GM12878 (cell line): Measurements from ENCODE around the gene CFAP92. TPM values are rescaled to one million over a fixed set of nuclear protein-coding genes. Genes with fewer than 3 reads are reported as not detected.

Experiments
- ATAC-seq: fragments of 200-7000 bp; cut with Tn5 transposase; 3 replicates; pipeline ENCODE4 v1.9.1; 2020; ENCODE audit warnings: mild to moderate bottlenecking, moderate library complexity
- BruUV-seq: library from RNA; stranded (reverse); fragments of 400-500 nt; replicated peaks from 2 replicates; lab custom pipeline; 2021; lab: Mats Ljungman, UMichigan
- CTCF ChIA-PET: fragments of 300-600 bp; sonication (Branson Sonifier 250); formaldehyde crosslinking; extraction: SDS; loops from one replicate; lab custom pipeline; 2021; ENCODE audit warnings: inconsistent platforms; lab: Yijun Ruan, JAX
- POLR2A ChIA-PET: fragments of 350-600 bp; formaldehyde crosslinking; extraction: SDS; loops from one replicate; lab custom pipeline; 2021; ENCODE audit warnings: inconsistent platforms; lab: Charles Lee
- RAD21 ChIA-PET: fragments of 300-600 bp; sonication (Branson Sonifier 250); formaldehyde crosslinking; loops from one replicate; lab custom pipeline; 2023; ENCODE audit warnings: antibody characterized with exemption; ENCODE audit not compliant: unreplicated experiment; lab: Charles Lee
- SMC1A ChIA-PET: fragments of 300-600 bp; sonication (Branson Sonifier 250); formaldehyde crosslinking; loops from one replicate; lab custom pipeline; 2023; ENCODE audit not compliant: unreplicated experiment, uncharacterized antibody; lab: Charles Lee
- DNase-seq: peaks from one replicate; pipeline ENCODE4 v3.0.0-alpha.2; 2011; ENCODE audit warnings: low read depth, low spot score
- FAIRE-seq: peaks from 3 replicates; lab custom pipeline; 2011; peaks lifted over from hg19 to GRCh38; lab: Jason Lieb, UNC
- H2AFZ ChIP-seq: 2 replicates; pipeline ENCODE4 v1.6.0; 2011; ENCODE audit warnings: low read depth, low read length, control low read depth; ENCODE audit not compliant: control insufficient read depth
- H3K27ac ChIP-seq: 2 replicates; pipeline ENCODE4 v1.5.1; 2011; ENCODE audit warnings: control low read depth; ENCODE audit not compliant: control insufficient read depth, insufficient read depth
- H3K27me3 ChIP-seq, 2 experiments: replicated peaks in 1 of 2; 2 replicates each; pipeline versions ENCODE4 v1.6.0 to v1.6.1; 2011; ENCODE audit warnings: low read length in 1 of 2; ENCODE audit not compliant: control insufficient read depth in 2 of 2, insufficient read depth in 2 of 2
- H3K36me3 ChIP-seq, 2 experiments: 2 replicates each; pipeline ENCODE4 v1.5.1; 2011; ENCODE audit warnings: low read length in 1 of 2; ENCODE audit not compliant: control insufficient read depth in 2 of 2, insufficient read depth in 2 of 2
- H3K4me1 ChIP-seq: 2 replicates; pipeline ENCODE4 v1.6.1; 2011; ENCODE audit warnings: mild to moderate bottlenecking, low read length, moderate library complexity, mixed read lengths; ENCODE audit not compliant: control insufficient read depth, insufficient read depth
- H3K4me2 ChIP-seq: 2 replicates; pipeline ENCODE4 v1.6.0; 2011; ENCODE audit warnings: control low read depth; ENCODE audit not compliant: control insufficient read depth, insufficient read depth
- H3K4me3 ChIP-seq: fragments of 200-600 bp; sonication (generic); 2 replicates; pipeline ENCODE4 v1.5.1; 2016
- H3K79me2 ChIP-seq: 2 replicates; pipeline ENCODE4 v1.6.0; 2011; ENCODE audit warnings: low read length; ENCODE audit not compliant: control insufficient read depth, insufficient read depth
- H3K9ac ChIP-seq: 2 replicates; pipeline ENCODE4 v1.8.0; 2011; ENCODE audit warnings: low read length, control low read depth, mixed read lengths; ENCODE audit not compliant: control insufficient read depth, insufficient read depth
- H3K9me3 ChIP-seq: replicated peaks from 3 replicates; pipeline ENCODE4 v1.5.1; 2011; ENCODE audit warnings: mild to moderate bottlenecking, low read length; ENCODE audit not compliant: control insufficient read depth, insufficient read depth
- H4K20me1 ChIP-seq: 2 replicates; pipeline ENCODE4 v1.6.0; 2011; ENCODE audit not compliant: control insufficient read depth, insufficient read depth
- BCL11A ChIP-seq: IDR thresholded peaks from 2 replicates; pipeline ENCODE4 v1.6.1; 2011; ENCODE audit warnings: low read depth, low read length
- CBFB ChIP-seq: IDR thresholded peaks from 2 replicates; pipeline ENCODE4 v1.6.1; 2016; ENCODE audit warnings: antibody characterized with exemption, low read depth
- CTCF ChIP-seq, 3 experiments: IDR thresholded peaks in 2 of 3; conservative IDR thresholded peaks in 1 of 3; 2 replicates each; pipeline ENCODE4 v1.5.1; 2011; ENCODE audit warnings: low read depth in 3 of 3, low read length in 3 of 3, mild to moderate bottlenecking in 3 of 3, control low read depth in 2 of 3, moderate library complexity in 2 of 3, inconsistent platforms in 1 of 3, mixed read lengths in 1 of 3; ENCODE audit not compliant: control insufficient read depth in 2 of 3, insufficient read depth in 1 of 3; ENCODE audit errors: extremely low read depth in 1 of 3
- GABPA ChIP-seq: IDR thresholded peaks from 2 replicates; pipeline ENCODE4 v1.6.1; 2014; ENCODE audit warnings: antibody characterized with exemption, low read depth, mild to moderate bottlenecking, inconsistent platforms
- IKZF1 ChIP-seq: fragments of 450-650 bp; conservative IDR thresholded peaks from 2 replicates; pipeline ENCODE4 v1.6.1; 2017; ENCODE audit warnings: antibody characterized with exemption, mild to moderate bottlenecking
- IRF3 ChIP-seq: fragments of 450-650 bp; IDR thresholded peaks from 2 replicates; pipeline ENCODE4 v1.6.1; 2014; ENCODE audit warnings: mild to moderate bottlenecking
- MEF2B ChIP-seq: fragments of 450-650 bp; IDR thresholded peaks from 2 replicates; pipeline ENCODE4 v1.6.1; 2018; ENCODE audit warnings: mild to moderate bottlenecking, moderate library complexity; ENCODE audit not compliant: partially characterized antibody, poor library complexity, severe bottlenecking
- MLLT1 ChIP-seq: fragments of 450-650 bp; IDR thresholded peaks from 2 replicates; pipeline ENCODE4 v1.6.1; 2016; ENCODE audit warnings: mild to moderate bottlenecking
- MTA3 ChIP-seq: IDR thresholded peaks from 2 replicates; pipeline ENCODE4 v1.6.1; 2012; ENCODE audit warnings: low read length, inconsistent platforms, borderline replicate concordance
- RUNX3 ChIP-seq: IDR thresholded peaks from 2 replicates; pipeline ENCODE4 v1.6.1; 2012; ENCODE audit warnings: low read length, inconsistent platforms
- WGBS: methylation state at CpG from one replicate; pipeline ENCODE4 v1.1.6; 2016; ENCODE audit warnings: low lambda C conversion rate; ENCODE audit not compliant: insufficient replicate concordance, insufficient coverage; ENCODE audit errors: missing lambda C conversion rate; 5-methylcytosine and 5-hydroxymethylcytosine counted together
- in situ Hi-C: fragments of 300-500 bp; cut with MboI; formaldehyde crosslinking; loops from 9 replicates; pipeline ENCODE4 v1.14.3; 2018; ENCODE audit warnings: mixed read lengths
- intact Hi-C: fragments of 100-400 bp; cut with micrococcal nuclease; formaldehyde crosslinking; loops from one replicate; pipeline ENCODE4 v1.14.2; 2022; ENCODE audit not compliant: unreplicated experiment
- polyA plus RNA-seq, 11 experiments: library from polyadenylated mRNA; depleted of rRNA in 4 of 11; unstranded in 6 of 11; stranded (reverse) in 5 of 11; fragments of >200 nt; fragmentation: Nextera tagmentation in 4 of 11; fragmentation: Illumina TruSeq in 1 of 11; extraction: Ambion mirVana in 4 of 11; extraction: Trizol in 1 of 11; gene quantifications; 1 replicate in 1 of 11; 2 replicates in 10 of 11; pipeline versions ENCODE4 v1.2.1 to v1.2.3, GENCODE V29; 2011 to 2016; ENCODE audit warnings: inconsistent platforms in 2 of 11, missing spikeins in 2 of 11, low read depth in 1 of 11
- total RNA-seq, 4 experiments: library from RNA; depleted of rRNA in 3 of 4; stranded (reverse); fragments of >200 nt in 3 of 4; fragmentation: Illumina TruSeq in 1 of 4; extraction: Trizol in 1 of 4; gene quantifications; 2 replicates each; pipeline versions ENCODE4 v1.2.1 to v1.2.3, GENCODE V29; 2013 to 2021
- TF ChIP-seq, protein P1 (sequence below): IDR thresholded peaks from 2 replicates; pipeline ENCODE4 v1.6.1; 2012; ENCODE audit warnings: low read depth, low read length, improper control_type of control experiment
- TF ChIP-seq, protein P2 (sequence below): fragments of 450-650 bp; formaldehyde crosslinking; IDR thresholded peaks from 2 replicates; pipeline ENCODE4 v1.4.0; 2020; ENCODE audit warnings: mild to moderate bottlenecking, moderate library complexity

CFAP92 gene
- total and polyA plus RNA-seq, 10 of the 15 experiments (the other 5 are each of a cell fraction or from before 2014, with no cell fraction given) = 0.05 to 0.52 (median 0.14) TPM; not detected in 7

DNA sequence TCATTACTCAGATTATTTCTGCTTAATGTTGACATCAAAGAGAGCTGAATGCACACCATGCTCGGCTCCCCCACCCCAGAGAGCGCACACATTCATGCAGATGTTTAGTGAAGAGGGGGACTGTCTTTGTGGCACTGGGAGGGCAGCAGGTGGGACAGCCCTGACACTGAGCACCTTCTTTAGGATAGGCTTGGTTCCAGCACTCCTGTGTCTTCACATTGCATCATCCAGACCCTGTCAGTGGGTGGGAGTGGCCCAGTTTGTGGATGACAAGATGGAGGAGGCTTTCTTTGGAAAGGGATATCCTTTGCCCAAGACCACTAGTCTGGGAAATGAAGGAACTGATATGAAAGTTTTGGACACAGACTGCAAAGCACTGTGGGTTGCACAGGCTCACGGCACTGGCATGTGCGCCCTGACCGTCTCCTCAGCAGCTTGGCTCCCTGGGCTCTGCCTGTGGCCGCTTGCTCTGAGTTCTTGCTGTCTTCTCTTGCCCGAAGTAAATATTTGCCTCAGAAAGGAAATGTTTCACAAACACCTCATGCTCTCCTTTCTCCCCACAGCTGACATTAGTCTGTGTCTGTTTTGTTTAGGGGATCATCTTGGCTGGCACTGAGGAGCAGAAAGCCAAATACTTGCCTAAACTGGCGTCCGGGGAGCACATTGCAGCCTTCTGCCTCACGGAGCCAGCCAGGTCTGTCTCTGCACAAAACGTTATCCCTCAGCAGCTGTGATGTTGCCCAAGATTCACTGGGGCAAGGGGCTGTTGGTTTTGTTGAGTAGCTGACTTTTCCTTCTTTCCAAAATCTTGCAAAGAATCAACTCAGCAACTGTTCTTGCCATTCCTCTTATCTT lies 97.8 kb downstream of the CFAP92 start:
- no peak for FAIRE-seq
- no peaks in the 10 kb centered on the region for H3K27me3 ChIP-seq
- H3K4me2 ChIP-seq = no peak overlapping the region
- SMC1A ChIA-PET = no interaction called here
- intact Hi-C loops (no loop called here), in situ Hi-C loops (no loop called here)
- BruUV-seq = no TSS peak
- ATAC-seq = no peak
- H3K4me1 ChIP-seq = no peaks in the 10 kb centered on the region
- CTCF ChIA-PET = interaction anchor here (1.1 kb wide), 1 partner anchor 20 kb away, joined by 3 read pairs; no protein-coding TSS in a partner anchor
- H2AFZ ChIP-seq = no peak overlapping the region
- POLR2A ChIA-PET = no interaction called here
- no peak for DNase-seq
- no peak overlapping the region for H3K27ac ChIP-seq
- H3K4me3 ChIP-seq = no peak overlapping the region
- H3K9me3 ChIP-seq = no peaks in the 10 kb centered on the region
- RAD21 ChIA-PET = no interaction called here
- 82% methylated on average over 11 of the region's 11 CpGs for WGBS
- H3K9ac ChIP-seq = no peak overlapping the region
- peaks cover 14 to 42% of the 10 kb centered on the region in 2 experiments for H3K36me3 ChIP-seq
- no peaks in the 10 kb centered on the region for H4K20me1 ChIP-seq
- no peaks in the 10 kb centered on the region for H3K79me2 ChIP-seq
- TF ChIP-seq CBFB (no peak), CTCF (IDR thresholded peaks at IDR 0.05 in 2 of 3, conservative IDR thresholded peaks at IDR 0.05 in 1 of 3; ENCODE audit: control insufficient read depth in 2 of 3, extremely low read depth in 1 of 3, insufficient read depth in 1 of 3, low read depth in 3 of 3, low read length in 3 of 3) (no peak), IKZF1 (no peak), GABPA (no peak), RUNX3 (no peak), MLLT1 (no peak), IRF3 (no peak), MTA3 (no peak), BCL11A (no peak), MEF2B (no peak)
- TF ChIP-seq, protein P1, sequence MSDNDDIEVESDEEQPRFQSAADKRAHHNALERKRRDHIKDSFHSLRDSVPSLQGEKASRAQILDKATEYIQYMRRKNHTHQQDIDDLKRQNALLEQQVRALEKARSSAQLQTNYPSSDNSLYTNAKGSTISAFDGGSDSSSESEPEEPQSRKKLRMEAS = no peak
- TF ChIP-seq, protein P2, sequence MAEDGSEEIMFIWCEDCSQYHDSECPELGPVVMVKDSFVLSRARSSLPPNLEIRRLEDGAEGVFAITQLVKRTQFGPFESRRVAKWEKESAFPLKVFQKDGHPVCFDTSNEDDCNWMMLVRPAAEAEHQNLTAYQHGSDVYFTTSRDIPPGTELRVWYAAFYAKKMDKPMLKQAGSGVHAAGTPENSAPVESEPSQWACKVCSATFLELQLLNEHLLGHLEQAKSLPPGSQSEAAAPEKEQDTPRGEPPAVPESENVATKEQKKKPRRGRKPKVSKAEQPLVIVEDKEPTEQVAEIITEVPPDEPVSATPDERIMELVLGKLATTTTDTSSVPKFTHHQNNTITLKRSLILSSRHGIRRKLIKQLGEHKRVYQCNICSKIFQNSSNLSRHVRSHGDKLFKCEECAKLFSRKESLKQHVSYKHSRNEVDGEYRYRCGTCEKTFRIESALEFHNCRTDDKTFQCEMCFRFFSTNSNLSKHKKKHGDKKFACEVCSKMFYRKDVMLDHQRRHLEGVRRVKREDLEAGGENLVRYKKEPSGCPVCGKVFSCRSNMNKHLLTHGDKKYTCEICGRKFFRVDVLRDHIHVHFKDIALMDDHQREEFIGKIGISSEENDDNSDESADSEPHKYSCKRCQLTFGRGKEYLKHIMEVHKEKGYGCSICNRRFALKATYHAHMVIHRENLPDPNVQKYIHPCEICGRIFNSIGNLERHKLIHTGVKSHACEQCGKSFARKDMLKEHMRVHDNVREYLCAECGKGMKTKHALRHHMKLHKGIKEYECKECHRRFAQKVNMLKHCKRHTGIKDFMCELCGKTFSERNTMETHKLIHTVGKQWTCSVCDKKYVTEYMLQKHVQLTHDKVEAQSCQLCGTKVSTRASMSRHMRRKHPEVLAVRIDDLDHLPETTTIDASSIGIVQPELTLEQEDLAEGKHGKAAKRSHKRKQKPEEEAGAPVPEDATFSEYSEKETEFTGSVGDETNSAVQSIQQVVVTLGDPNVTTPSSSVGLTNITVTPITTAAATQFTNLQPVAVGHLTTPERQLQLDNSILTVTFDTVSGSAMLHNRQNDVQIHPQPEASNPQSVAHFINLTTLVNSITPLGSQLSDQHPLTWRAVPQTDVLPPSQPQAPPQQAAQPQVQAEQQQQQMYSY = no peak
